Chondrocyte (in vitro differentiated cells): ENCODE measurements around the gene RRP1. TPM values are rescaled to one million over a fixed set of nuclear protein-coding genes. Genes with fewer than 3 reads are reported as not detected.

Experiments used
- DNase-seq: peaks from one replicate; pipeline ENCODE4 v3.0.0; 2021; ENCODE audit warnings: mixed read lengths, low spot score
- H3K27ac Mint-ChIP-seq: one replicate; pipeline ENCODE4 v1.8.0; 2021; ENCODE audit warnings: mild to moderate bottlenecking, moderate library complexity, mixed read lengths; ENCODE audit not compliant: unreplicated experiment
- H3K27me3 Mint-ChIP-seq: 2 replicates; pipeline ENCODE4 v1.8.0; 2021; ENCODE audit warnings: low read depth, mixed read lengths
- H3K36me3 Mint-ChIP-seq: 2 replicates; pipeline ENCODE4 v1.8.0; 2021; ENCODE audit warnings: low read depth, mixed read lengths
- H3K4me1 Mint-ChIP-seq: 2 replicates; pipeline ENCODE4 v1.8.0; 2021; ENCODE audit warnings: low read depth, mild to moderate bottlenecking, mixed read lengths
- H3K4me3 Mint-ChIP-seq: one replicate; pipeline ENCODE4 v1.8.0; 2021; ENCODE audit warnings: mild to moderate bottlenecking, moderate library complexity, mixed read lengths; ENCODE audit not compliant: unreplicated experiment
- H3K9me3 Mint-ChIP-seq: 2 replicates; pipeline ENCODE4 v1.8.0; 2021; ENCODE audit warnings: low read depth, mixed read lengths
- CTCF ChIP-seq: fragments of 200-600 bp; sonication (generic); IDR thresholded peaks from 2 replicates; pipeline ENCODE4 v1.5.0; 2021; ENCODE audit warnings: antibody characterized with exemption, mild to moderate bottlenecking, moderate library complexity
- total RNA-seq: library from RNA; stranded (reverse); gene quantifications from 3 replicates; pipeline ENCODE4 v1.2.1, GENCODE V29; 2021

The RRP1 gene
- total RNA-seq, 1 donor from 2014 or later: 19.2 TPM

DNA sequence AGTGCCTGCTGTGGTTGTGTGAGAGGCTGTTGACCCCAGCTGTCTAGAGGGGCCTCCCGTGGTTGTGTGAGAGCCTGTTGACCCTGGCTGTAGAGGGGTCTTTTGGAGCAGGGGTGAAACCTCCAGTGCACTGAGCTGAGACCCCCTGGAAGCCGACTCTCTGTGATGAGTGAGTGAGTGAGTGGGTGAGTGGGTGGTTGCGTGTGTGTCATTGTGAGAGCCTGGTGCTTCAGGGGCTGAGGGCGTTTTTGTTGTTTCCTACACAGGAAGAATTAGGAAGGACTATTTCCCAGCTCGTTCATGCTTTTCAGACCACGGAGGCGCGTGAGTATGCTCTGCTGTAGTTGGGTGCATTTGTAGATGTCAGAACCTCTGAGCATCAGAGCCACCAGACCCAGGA, 3.0 kb downstream of the RRP1 start:
- no peaks in the 10 kb centered on the region for H3K9me3 Mint-ChIP-seq
- H3K4me1 Mint-ChIP-seq: peaks cover 17% of the 10 kb centered on the region
- TF ChIP-seq CTCF: no peak
- no peaks in the 10 kb centered on the region for H3K27me3 Mint-ChIP-seq
- H3K27ac Mint-ChIP-seq: no peak overlapping the region
- DNase-seq: no peak
- H3K36me3 Mint-ChIP-seq: peaks cover 23% of the 10 kb centered on the region
- no peak overlapping the region for H3K4me3 Mint-ChIP-seq

- peaks cover 17% of the 10 kb centered on the region for H3K4me1 Mint-ChIP-seq
- peaks cover 26% of the 10 kb centered on the region for H3K36me3 Mint-ChIP-seq
- H3K9me3 Mint-ChIP-seq: no peaks in the 10 kb centered on the region
- DNase-seq: no peak
- no peak overlapping the region for H3K27ac Mint-ChIP-seq
- TF ChIP-seq CTCF: no peak
- H3K4me3 Mint-ChIP-seq: no peak overlapping the region
- no peaks in the 10 kb centered on the region for H3K27me3 Mint-ChIP-seq
Observed at GRCh38 chr21:43793243-43793642, 3.9 kb downstream of the RRP1 start.

- H3K4me3 Mint-ChIP-seq: no peak overlapping the region
- peaks cover 31% of the 10 kb centered on the region for H3K36me3 Mint-ChIP-seq
Observed at GRCh38 chr21:43794311-43794710, 4.9 kb downstream of the RRP1 start.

DNA sequence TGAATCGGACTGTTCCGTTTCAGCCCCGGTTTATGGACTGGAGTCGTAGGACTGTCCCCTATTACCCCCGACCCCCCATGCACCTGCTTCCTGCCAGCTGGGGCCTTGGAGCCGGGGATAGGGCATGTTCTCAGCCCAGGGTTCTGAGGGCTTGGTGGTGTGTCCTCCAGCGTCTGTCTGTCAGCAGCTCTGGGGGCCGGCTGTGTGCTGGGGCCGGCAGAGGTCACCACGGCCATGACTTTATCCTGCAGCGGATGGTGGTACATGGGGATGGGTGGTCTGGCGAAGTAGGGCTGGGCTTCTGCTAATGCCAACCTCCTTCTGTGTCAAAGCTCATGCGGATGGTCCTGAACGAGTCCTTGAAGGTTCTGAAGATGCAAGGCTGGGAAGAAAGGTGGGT, 5.5 kb downstream of the RRP1 start:
- no peak for DNase-seq
- peaks cover 31% of the 10 kb centered on the region for H3K36me3 Mint-ChIP-seq
- H3K4me3 Mint-ChIP-seq: no peak overlapping the region
- H3K27ac Mint-ChIP-seq: no peak overlapping the region
- H3K9me3 Mint-ChIP-seq: no peaks in the 10 kb centered on the region
- TF ChIP-seq CTCF: no peak
- H3K27me3 Mint-ChIP-seq: no peaks in the 10 kb centered on the region
- peaks cover 16% of the 10 kb centered on the region for H3K4me1 Mint-ChIP-seq

More at GRCh38 chr21:43794311-43794710, 4.9 kb downstream of the RRP1 start:
- Mint-ChIP-seq H3K27ac (no peak overlapping the region), H3K4me1 (peaks cover 17% of the 10 kb centered on the region), H3K9me3 (no peaks in the 10 kb centered on the region), H3K27me3 (no peaks in the 10 kb centered on the region)
- no peak for TF ChIP-seq CTCF
- peak; percentile 91 for DNase-seq

DNA sequence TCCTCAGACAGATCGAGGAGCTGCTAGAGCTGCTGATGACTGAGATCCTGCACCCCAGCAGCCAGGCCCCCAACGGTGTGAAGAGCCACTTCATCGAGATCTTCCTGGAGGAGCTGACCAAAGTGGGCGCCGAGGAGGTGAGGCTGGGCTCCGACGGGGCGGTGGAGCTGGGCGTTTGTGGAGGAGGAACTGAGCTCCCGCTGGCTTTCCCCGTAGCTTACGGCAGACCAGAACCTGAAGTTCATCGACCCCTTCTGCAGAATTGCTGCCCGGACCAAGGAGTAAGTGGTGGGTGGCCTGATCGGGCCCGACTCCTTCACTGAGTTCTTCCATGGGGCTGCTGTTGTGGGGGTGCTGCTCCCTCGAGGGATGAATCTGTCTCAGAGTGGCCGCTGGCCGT, 8.0 kb downstream of the RRP1 start:
- no peak for TF ChIP-seq CTCF
- H3K27me3 Mint-ChIP-seq: no peaks in the 10 kb centered on the region
- H3K9me3 Mint-ChIP-seq: no peaks in the 10 kb centered on the region
- H3K4me1 Mint-ChIP-seq: no peaks in the 10 kb centered on the region
- DNase-seq: no peak
- no peak overlapping the region for H3K27ac Mint-ChIP-seq
- H3K36me3 Mint-ChIP-seq: peaks cover 31% of the 10 kb centered on the region
- H3K4me3 Mint-ChIP-seq: no peak overlapping the region
